Ectodermal cell (in vitro differentiated cells): Measurements from ENCODE around the gene MUC12. TPM values are rescaled to one million over a fixed set of nuclear protein-coding genes. Genes with fewer than 3 reads are reported as not detected.
"Not testable (repeated sequence)": the region's sequence is repeated elsewhere in the genome, so short reads cannot be mapped to it uniquely, and the experiment has no call there.

Source experiments
- H3K27ac ChIP-seq: 2 replicates; pipeline ENCODE4 v1.7.0; 2013; ENCODE audit warnings: mild to moderate bottlenecking, low read depth, low read length; ENCODE audit not compliant: insufficient read depth, poor library complexity, severe bottlenecking
- H3K27me3 ChIP-seq: 2 replicates; pipeline ENCODE4 v1.7.0; 2013; ENCODE audit warnings: mild to moderate bottlenecking, low read length; ENCODE audit not compliant: insufficient read depth, control insufficient read depth, poor library complexity, severe bottlenecking
- H3K36me3 ChIP-seq: one replicate; pipeline ENCODE4 v1.7.0; 2013; ENCODE audit warnings: low read length; ENCODE audit not compliant: control insufficient read depth, insufficient read depth
- H3K4me1 ChIP-seq: one replicate; pipeline ENCODE4 v1.7.0; 2013; ENCODE audit warnings: low read length; ENCODE audit not compliant: control insufficient read depth, insufficient read depth
- H3K4me3 ChIP-seq: 2 replicates; pipeline ENCODE4 v1.7.0; 2013; ENCODE audit warnings: low read depth, low read length, control low read depth; ENCODE audit not compliant: insufficient read depth
- H3K9me3 ChIP-seq: 2 replicates; pipeline ENCODE4 v1.7.0; 2013; ENCODE audit warnings: mild to moderate bottlenecking, low read length, moderate library complexity; ENCODE audit not compliant: control insufficient read depth
- WGBS, 2 experiments: methylation state at CpG; one replicate each; pipeline ENCODE4 v1.1.7; 2013; ENCODE audit warnings: missing lambda C conversion rate in 2 of 2; 5-methylcytosine and 5-hydroxymethylcytosine counted together
- polyA plus RNA-seq, 4 experiments: library from polyadenylated mRNA; stranded (reverse); fragments of 50-300 nt; gene quantifications; one replicate each; pipeline ENCODE4 v1.2.3, GENCODE V29; 2013

MUC12 gene, protein sequence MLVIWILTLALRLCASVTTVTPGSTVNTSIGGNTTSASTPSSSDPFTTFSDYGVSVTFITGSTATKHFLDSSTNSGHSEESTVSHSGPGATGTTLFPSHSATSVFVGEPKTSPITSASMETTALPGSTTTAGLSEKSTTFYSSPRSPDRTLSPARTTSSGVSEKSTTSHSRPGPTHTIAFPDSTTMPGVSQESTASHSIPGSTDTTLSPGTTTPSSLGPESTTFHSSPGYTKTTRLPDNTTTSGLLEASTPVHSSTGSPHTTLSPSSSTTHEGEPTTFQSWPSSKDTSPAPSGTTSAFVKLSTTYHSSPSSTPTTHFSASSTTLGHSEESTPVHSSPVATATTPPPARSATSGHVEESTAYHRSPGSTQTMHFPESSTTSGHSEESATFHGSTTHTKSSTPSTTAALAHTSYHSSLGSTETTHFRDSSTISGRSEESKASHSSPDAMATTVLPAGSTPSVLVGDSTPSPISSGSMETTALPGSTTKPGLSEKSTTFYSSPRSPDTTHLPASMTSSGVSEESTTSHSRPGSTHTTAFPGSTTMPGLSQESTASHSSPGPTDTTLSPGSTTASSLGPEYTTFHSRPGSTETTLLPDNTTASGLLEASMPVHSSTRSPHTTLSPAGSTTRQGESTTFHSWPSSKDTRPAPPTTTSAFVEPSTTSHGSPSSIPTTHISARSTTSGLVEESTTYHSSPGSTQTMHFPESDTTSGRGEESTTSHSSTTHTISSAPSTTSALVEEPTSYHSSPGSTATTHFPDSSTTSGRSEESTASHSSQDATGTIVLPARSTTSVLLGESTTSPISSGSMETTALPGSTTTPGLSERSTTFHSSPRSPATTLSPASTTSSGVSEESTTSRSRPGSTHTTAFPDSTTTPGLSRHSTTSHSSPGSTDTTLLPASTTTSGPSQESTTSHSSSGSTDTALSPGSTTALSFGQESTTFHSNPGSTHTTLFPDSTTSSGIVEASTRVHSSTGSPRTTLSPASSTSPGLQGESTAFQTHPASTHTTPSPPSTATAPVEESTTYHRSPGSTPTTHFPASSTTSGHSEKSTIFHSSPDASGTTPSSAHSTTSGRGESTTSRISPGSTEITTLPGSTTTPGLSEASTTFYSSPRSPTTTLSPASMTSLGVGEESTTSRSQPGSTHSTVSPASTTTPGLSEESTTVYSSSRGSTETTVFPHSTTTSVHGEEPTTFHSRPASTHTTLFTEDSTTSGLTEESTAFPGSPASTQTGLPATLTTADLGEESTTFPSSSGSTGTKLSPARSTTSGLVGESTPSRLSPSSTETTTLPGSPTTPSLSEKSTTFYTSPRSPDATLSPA (N-terminal part only)
- polyA plus RNA-seq (2013, experiment 1 of 4) = 7.9 TPM
- 5.2 TPM for polyA plus RNA-seq (2013, experiment 2 of 4)
- 6.7 TPM for polyA plus RNA-seq (2013, experiment 3 of 4)
- polyA plus RNA-seq (2013, experiment 4 of 4) = 5.8 TPM

DNA sequence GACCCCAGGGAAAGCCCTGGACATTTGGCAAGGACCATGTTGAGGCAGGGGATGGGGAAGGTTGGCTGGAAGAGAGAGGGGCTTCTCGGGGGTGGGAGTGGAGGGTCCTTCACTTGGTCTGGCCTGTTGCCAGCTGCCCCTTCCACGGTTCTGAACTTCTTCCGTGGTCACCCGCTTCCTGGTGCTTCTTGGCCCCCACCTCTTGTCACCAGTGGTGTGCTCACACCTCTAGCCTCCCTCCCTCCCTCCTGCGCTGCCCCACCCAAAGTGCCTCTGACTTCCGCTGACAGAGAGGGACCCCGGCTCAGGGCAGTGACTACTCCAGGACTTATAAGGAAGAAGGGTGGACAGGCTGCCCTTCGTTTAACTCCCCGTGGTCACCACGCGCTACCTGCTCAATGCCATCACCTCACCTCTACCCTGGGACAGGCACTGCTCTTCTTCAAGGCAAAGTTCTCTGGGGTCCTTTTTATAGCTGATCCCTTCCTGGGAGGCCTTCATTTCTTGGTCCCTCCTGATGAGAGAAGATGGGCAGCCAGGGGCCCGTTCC is at the start of gene MUC12:
TSS of gene MUC12 (plus strand) at position 500 of the 550 bp plus-strand sequence. CDS start 58 bp downstream, outside the sequence.
- Histone ChIP-seq H3K4me3 (no peak within 1 kb of the TSS), H3K36me3 (no peaks in the 10 kb centered on the region), H3K27me3 (peaks cover 47% of the 10 kb centered on the region), H3K4me1 (peaks cover 11% of the 10 kb centered on the region), H3K9me3 (no peaks in the 10 kb centered on the region), H3K27ac (no peak within 1 kb of the TSS)
- 72 to 77% methylated on average over 12 of the region's 12 CpGs for WGBS, 2 experiments

DNA sequence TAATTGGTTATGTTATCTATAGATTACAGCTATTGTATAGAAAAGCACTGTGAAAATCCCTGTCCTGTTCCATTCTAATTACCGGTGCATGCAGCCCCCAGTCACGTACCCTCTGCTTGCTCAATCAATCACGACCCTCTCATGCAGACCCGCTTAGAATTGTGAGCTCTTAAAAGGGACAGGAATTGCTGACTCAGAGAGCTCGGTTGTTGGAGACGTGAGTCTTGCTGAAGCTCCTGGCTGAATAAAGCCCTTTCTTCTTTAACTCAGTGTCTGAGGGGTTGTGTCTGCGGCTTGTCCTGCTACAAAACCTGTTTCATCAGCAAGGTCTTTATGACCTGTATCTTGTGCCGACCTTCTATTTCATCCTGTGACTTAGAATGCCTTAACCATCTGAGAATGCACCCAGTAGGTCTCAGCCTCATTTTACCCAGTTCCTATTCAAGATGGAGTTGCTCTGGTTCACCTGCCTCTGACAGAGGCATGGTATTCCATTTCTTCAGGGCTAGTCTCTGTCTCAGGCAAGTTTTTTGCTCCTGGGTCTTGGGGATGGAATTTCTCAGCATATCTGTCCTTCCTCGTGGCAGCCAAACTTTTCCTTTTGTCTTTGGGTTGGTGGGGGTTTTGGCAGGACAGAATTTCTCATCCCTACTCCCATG is 49.5 kb upstream of the MUC12 start:
- not testable (repeated sequence) for H3K36me3 ChIP-seq

DNA sequence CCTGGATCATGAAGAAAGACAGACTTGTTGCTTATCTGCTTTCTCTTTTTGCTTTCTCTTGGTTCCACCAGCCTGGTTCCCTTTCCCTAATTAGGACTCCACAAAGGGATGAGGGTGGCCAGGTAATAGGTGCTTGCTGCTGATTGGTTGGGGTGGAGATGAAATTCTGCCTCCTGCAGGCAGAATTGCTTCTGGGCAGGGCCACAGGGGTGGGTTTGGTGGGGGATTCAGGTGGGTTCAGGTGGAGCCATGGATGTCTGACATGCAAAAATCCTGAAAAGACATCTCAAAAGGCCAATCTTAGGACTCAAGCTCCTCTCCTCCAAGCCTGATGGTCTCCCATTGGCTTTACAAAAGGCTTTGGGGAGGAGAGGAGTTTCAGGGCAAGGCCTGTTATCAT is 48.3 kb upstream of the MUC12 start:
- H3K27ac ChIP-seq = no peak overlapping the region

More for the DNA sequence above, 49.5 kb upstream of the MUC12 start:
- H3K9me3 ChIP-seq, H3K4me3 ChIP-seq, H3K27me3 ChIP-seq, H3K27ac ChIP-seq, H3K4me1 ChIP-seq: not testable (repeated sequence)
- 92% methylated on average over 9 of the region's 9 CpGs for WGBS, 2 experiments

DNA sequence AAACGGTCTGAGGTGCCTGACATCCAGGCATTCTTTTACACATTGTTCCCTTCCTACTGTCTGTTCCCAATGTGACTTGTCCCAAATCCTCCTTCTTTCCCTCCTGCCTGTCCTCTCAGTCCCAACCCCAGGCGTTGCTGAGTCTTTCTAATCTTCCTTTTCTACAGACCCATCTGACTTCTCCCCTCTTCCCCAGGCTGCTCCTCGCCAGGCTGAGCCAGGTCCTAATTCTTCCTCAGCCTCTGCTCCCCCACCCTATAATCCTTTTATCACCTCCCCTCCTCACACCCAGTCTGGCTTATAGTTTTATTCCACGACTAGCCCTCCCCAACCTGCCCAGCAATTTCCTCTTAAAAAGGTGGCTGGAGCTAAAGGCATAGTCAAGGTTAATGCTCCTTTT is 45.7 kb upstream of the MUC12 start:
- H3K27me3 ChIP-seq, H3K27ac ChIP-seq, H3K36me3 ChIP-seq, H3K9me3 ChIP-seq, H3K4me3 ChIP-seq, H3K4me1 ChIP-seq: not testable (repeated sequence)
- 66 to 67% methylated on average over 4 of the region's 4 CpGs for WGBS, 2 experiments

More for the DNA sequence above, 48.3 kb upstream of the MUC12 start:
- Histone ChIP-seq H3K4me1 (no peaks in the 10 kb centered on the region), H3K4me3 (no peak overlapping the region), H3K27me3 (no peaks in the 10 kb centered on the region), H3K36me3 (no peaks in the 10 kb centered on the region), H3K9me3 (no peaks in the 10 kb centered on the region)

DNA sequence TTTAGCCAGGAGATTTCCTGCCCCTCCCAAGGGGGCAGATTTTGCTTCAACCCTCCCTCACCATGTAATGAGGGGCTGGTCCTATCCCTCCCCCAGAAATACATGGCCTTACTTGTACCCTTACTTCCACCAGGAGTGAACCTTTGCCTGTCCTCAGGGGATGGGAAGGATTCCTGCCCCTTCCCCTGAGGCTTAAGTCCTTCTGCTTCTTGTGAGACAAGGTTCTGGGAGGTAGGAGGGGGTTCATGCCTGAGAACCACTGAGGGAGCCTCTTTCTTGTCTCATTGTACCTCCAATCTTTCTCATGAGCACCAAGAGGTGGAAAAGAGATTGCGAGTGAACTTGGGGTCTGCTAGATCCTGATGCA is 39.6 kb upstream of the MUC12 start:
- no peak overlapping the region for H3K4me3 ChIP-seq
- no peak overlapping the region for H3K27ac ChIP-seq
- WGBS, 2 experiments = 91 to 94% methylated on average over 1 of the region's 1 CpG
- no peaks in the 10 kb centered on the region for H3K4me1 ChIP-seq
- H3K27me3 ChIP-seq = no peaks in the 10 kb centered on the region
- no peaks in the 10 kb centered on the region for H3K9me3 ChIP-seq
- no peaks in the 10 kb centered on the region for H3K36me3 ChIP-seq

DNA sequence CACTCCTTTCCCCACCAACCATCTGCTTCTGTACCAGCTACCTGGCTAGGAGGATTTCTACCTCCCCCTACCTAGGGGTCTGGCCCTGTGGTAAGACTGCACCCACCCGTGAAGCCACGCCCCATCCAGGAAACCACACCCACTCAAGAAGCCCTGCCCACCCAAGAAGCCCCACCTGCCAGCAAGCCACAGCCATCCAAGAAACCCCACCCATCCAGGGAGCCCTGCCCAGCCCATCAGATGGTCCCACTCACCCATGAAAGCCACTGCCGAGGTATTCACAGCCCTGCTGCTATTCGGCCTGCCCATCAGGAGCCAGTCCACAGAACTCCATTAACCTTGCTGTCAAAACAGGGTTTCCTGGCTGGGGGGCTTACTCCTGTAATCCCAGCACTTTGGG is 35.6 kb upstream of the MUC12 start:
- Histone ChIP-seq H3K9me3 (no peaks in the 10 kb centered on the region), H3K27me3 (no peaks in the 10 kb centered on the region), H3K27ac (no peak overlapping the region), H3K4me1 (no peaks in the 10 kb centered on the region), H3K4me3 (no peak overlapping the region), H3K36me3 (no peaks in the 10 kb centered on the region)
- 73 to 81% methylated on average over 4 of the region's 4 CpGs for WGBS, 2 experiments

DNA sequence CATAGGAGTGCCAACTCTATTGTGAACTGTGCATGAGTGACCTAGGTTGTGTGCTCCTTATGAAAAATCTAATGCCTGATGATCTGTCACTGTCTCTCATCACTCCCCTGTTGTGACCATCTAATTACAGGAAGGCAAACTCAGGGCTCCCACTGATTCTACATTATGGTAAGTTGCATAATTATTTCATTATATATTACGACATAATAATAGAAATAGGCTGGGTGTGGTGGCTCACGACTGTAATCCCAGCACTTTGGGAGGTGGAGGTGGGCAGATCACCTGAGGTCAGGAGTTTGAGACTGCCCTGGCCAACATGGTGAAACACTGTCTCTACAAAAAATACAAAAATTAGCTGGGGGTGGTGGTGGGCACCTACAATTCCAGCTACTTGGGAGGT is 34.0 kb upstream of the MUC12 start:
- H3K27ac ChIP-seq, H3K36me3 ChIP-seq, H3K4me3 ChIP-seq, H3K9me3 ChIP-seq, H3K4me1 ChIP-seq, H3K27me3 ChIP-seq: not testable (repeated sequence)
- 89 to 100% methylated on average over 2 of the region's 2 CpGs for whole genome bisulfite sequencing, 2 experiments

DNA sequence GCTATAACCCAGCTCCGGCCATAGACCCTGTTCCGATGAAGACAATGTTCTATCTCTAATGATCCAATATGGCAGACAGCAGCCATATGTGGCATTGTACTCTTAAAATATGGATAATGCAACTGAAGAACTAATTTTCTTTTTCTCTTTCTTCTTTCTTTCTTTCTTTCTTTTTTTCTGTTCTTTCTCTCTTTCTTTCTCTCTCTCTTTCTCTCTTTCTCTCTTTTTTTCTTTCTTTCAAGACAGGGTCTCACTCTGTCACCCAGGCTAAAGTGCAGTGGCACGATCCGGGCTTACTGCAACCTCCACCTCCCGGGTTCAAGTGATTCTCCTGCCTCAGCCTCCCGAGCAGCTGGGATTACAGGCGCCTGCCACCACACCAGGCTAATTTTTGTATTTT is 33.2 kb upstream of the MUC12 start:
- H3K4me1 ChIP-seq, H3K27ac ChIP-seq, H3K9me3 ChIP-seq, H3K4me3 ChIP-seq, H3K36me3 ChIP-seq, H3K27me3 ChIP-seq: not testable (repeated sequence)
- WGBS, 2 experiments = 94 to 95% methylated on average over 7 of the region's 7 CpGs

DNA sequence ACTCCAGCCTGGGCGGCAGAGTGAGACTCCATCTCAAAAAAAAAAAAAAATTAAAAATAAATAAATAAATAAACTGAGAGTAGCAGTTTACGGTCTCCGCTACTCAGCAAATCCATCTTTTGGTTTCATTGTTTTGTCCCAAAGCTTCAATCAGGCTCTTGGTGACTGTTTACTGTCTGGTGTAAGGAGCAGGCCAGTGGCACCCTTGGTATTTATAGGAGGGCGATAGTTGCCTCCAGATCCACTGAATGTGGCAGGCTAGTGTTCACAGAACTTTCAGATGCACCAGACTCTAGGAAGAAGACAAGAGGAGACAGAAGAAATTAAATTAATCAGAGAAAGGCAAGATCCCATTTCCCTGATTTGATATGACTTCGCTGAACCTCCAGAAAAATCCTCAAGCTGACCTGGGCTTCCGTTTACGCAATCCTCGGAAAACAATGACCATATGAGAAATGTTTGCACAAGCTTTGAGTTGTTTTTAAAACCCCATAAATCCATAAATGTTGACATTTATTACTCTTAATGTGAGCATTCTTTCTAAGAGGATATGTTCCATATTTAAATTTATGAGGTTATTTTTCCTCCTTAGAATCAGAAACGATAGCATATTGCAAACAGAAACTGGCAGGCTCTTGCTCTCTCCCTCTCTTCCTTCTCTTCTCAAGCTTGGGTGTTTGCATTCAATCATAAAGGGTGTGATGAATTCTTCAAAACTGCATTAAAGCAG is 27.2 kb upstream of the MUC12 start:
- H3K36me3 ChIP-seq = no peaks in the 10 kb centered on the region
- no peak overlapping the region for H3K4me3 ChIP-seq
- H3K9me3 ChIP-seq = no peaks in the 10 kb centered on the region
- no peaks in the 10 kb centered on the region for H3K27me3 ChIP-seq
- H3K27ac ChIP-seq = no peak overlapping the region
- no peaks in the 10 kb centered on the region for H3K4me1 ChIP-seq
- WGBS, 2 experiments = 95% methylated on average over 7 to 9 of the region's 9 CpGs
